HL-60 (cell line): Measurements from ENCODE around the gene COL23A1.

Experiments used
- CTCF ChIP-seq: IDR thresholded peaks from one replicate; pipeline ENCODE4 v1.5.1; 2011; ENCODE audit warnings: low read length, control low read depth, inconsistent platforms; ENCODE audit not compliant: insufficient read depth
- POLR2AphosphoS5 ChIP-seq: IDR thresholded peaks from 2 replicates; pipeline ENCODE4 v1.6.1; 2012; ENCODE audit warnings: low read depth
- REST ChIP-seq: IDR thresholded peaks from 2 replicates; pipeline ENCODE4 v1.6.1; 2012; ENCODE audit warnings: low read depth; ENCODE audit not compliant: insufficient replicate concordance

- TF ChIP-seq CTCF (no peak), POLR2AphosphoS5 (peak; percentile 68), REST (peak; percentile 18)
These were observed 106.6 kb downstream of the COL23A1 start for GRCh38 chr5:178483620-178484019.
